Pancreas (tissue), 10 donors: ENCODE measurements around the gene TRPT1. TPM values are rescaled to one million over a fixed set of nuclear protein-coding genes. Genes with fewer than 3 reads are reported as not detected.

Experiments used
- ATAC-seq, 4 donors: fragments of 200-7000 bp; cut with Tn5 transposase; one replicate each; pipeline versions ENCODE4 v1.8.0 to v1.9.1; 2020; ENCODE audit warnings: mild to moderate bottlenecking in 4 of 4, moderate library complexity in 4 of 4
- DNase-seq, 6 donors: peaks; one replicate each; pipeline ENCODE4 v3.0.0-alpha.2; 2020
- FAIRE-seq: peaks from 2 replicates; lab custom pipeline; 2012; peaks lifted over from hg19 to GRCh38; lab: Jason Lieb, UNC
- H3K27ac ChIP-seq, 4 donors: fragments of 200-600 bp; sonication (generic); 1 replicate in 3 of 4; 2 replicates in 1 of 4; pipeline versions ENCODE4 v1.5.0 to v1.8.0; 2020
- H3K27me3 ChIP-seq, 4 donors: fragments of 200-600 bp; one replicate each; pipeline ENCODE4 v1.8.0; 2021
- H3K36me3 ChIP-seq, 3 donors: fragments of 200-600 bp; sonication (generic) in 1 of 3; one replicate each; pipeline versions ENCODE4 v1.5.0 to v1.8.0; 2020 to 2021
- H3K4me1 ChIP-seq, 3 donors: fragments of 200-600 bp; one replicate each; pipeline ENCODE4 v1.8.0; 2021
- H3K4me3 ChIP-seq, 4 donors: fragments of 200-600 bp; sonication (generic) in 2 of 4; one replicate each; pipeline versions ENCODE4 v1.5.0 to v1.8.0; 2020 to 2021
- H3K9me3 ChIP-seq, 4 donors: fragments of 200-600 bp; one replicate each; pipeline ENCODE4 v1.8.0; 2021
- WGBS, 2 donors: extraction: QIAGEN DNeasy Blood & Tissue Kit; methylation state at CpG; one replicate each; pipeline ENCODE4 v1.1.7; 2013; 5-methylcytosine and 5-hydroxymethylcytosine counted together
- intact Hi-C, 3 donors: fragments of 100-400 bp; cut with DNase I; formaldehyde crosslinking; loops; one replicate each; pipeline versions ENCODE4 v1.11.1 to v1.14.2; 2022
- polyA plus RNA-seq, 2 donors: library from polyadenylated mRNA; stranded (reverse); fragments of 200-250 nt; gene quantifications; one replicate each; pipeline ENCODE4 v1.2.3, GENCODE V29; 2013
- total RNA-seq, 6 donors: library from RNA; stranded (reverse); fragmentation: NEBNext Ultra II Directional in 4 of 6; extraction: Animal tissue kit (Norgen Biotek cat#: 25700) in 4 of 6; gene quantifications; one replicate each; pipeline versions ENCODE4 v1.2.1 to v1.2.4, GENCODE V29; 2021 to 2023
- TF ChIP-seq, protein P1 (sequence below), 4 donors: fragments of 200-600 bp; sonication (generic) in 3 of 4; IDR thresholded peaks; one replicate each; pipeline versions ENCODE4 v1.5.0 to v1.8.0; 2021; ENCODE audit warnings: antibody characterized with exemption in 4 of 4
- donor health status: healthy with polysubstance abuse.
- donor health status: DM: no; HTN: no; CAD: no; lungs with moderate emphysema.
- donor health status: DM: no; HTN: no; CAD: no.
- donor health status: control.
- donor health status: control.
- donor health status: Bipolar disorder and iron deficiency.
- donor health status: DM: yes; HTN: yes; CAD: no.
- donor health status: DM: no; HTN: no; CAD: no.
- donor health status: DM: no; HTN: no; CAD: no.
- donor health status: DM: yes; HTN: yes; CAD: no.

The TRPT1 gene
- total and polyA plus RNA-seq, 8 donors = 18.6 to 78.7 (median 28.1) TPM

- ATAC-seq (no peak), FAIRE-seq (no peak), DNase-seq (no peak)
- intact Hi-C loops = loop anchor here in 1 of 3 donors (10.0 kb wide), 1 partner anchor 92 kb away; the partner anchor contains the start of gene KCNK4
- H3K36me3 ChIP-seq = peaks cover 4 to 38% (median 20%) of the 10 kb centered on the region in 3 donors
- 89% methylated on average over 9 of the region's 9 CpGs for WGBS, 2 donors
- TF ChIP-seq, protein P1, sequence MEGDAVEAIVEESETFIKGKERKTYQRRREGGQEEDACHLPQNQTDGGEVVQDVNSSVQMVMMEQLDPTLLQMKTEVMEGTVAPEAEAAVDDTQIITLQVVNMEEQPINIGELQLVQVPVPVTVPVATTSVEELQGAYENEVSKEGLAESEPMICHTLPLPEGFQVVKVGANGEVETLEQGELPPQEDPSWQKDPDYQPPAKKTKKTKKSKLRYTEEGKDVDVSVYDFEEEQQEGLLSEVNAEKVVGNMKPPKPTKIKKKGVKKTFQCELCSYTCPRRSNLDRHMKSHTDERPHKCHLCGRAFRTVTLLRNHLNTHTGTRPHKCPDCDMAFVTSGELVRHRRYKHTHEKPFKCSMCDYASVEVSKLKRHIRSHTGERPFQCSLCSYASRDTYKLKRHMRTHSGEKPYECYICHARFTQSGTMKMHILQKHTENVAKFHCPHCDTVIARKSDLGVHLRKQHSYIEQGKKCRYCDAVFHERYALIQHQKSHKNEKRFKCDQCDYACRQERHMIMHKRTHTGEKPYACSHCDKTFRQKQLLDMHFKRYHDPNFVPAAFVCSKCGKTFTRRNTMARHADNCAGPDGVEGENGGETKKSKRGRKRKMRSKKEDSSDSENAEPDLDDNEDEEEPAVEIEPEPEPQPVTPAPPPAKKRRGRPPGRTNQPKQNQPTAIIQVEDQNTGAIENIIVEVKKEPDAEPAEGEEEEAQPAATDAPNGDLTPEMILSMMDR (IDR thresholded peaks at IDR 0.05) = no peak
- no peak overlapping the region for H3K27ac ChIP-seq
- H3K27me3 ChIP-seq = no peaks in the 10 kb centered on the region
- no peaks in the 10 kb centered on the region for H3K9me3 ChIP-seq
- no peak overlapping the region for H3K4me3 ChIP-seq
- peaks cover 0 to 3% (median 0%) of the 10 kb centered on the region in 3 donors for H3K4me1 ChIP-seq
Observed at GRCh38 chr11:64202992-64203391, 23.0 kb downstream of the TRPT1 start.

- H3K27me3 ChIP-seq = no peaks in the 10 kb centered on the region
- DNase-seq (no peak), FAIRE-seq (no peak), ATAC-seq (no peak)
- 56 to 65% methylated on average over 3 of the region's 3 CpGs for WGBS, 2 donors
- no peaks in the 10 kb centered on the region for H3K9me3 ChIP-seq
- no peak overlapping the region for H3K4me3 ChIP-seq
- peaks cover 0 to 3% (median 0%) of the 10 kb centered on the region in 3 donors for H3K4me1 ChIP-seq
- TF ChIP-seq, protein P1 (IDR thresholded peaks at IDR 0.05) = no peak
- H3K36me3 ChIP-seq = peaks cover 7 to 52% (median 35%) of the 10 kb centered on the region in 3 donors
- intact Hi-C loops = loop anchor here in 1 of 3 donors (10.0 kb wide), 1 partner anchor 93 kb away; the partner anchor contains the start of gene KCNK4
- H3K27ac ChIP-seq = no peak overlapping the region
Observed at GRCh38 chr11:64201543-64201942, 24.4 kb downstream of the TRPT1 start.

GRCh38 chr11:64198511-64198910, 27.5 kb downstream of the TRPT1 start:
- no peaks in the 10 kb centered on the region for H3K27me3 ChIP-seq
- peaks cover 19 to 75% (median 55%) of the 10 kb centered on the region in 3 donors for H3K36me3 ChIP-seq
- no peak for FAIRE-seq
- H3K4me1 ChIP-seq = no peaks in the 10 kb centered on the region
- WGBS, 2 donors = 93 to 96% methylated on average over 2 of the region's 2 CpGs
- TF ChIP-seq, protein P1 (IDR thresholded peaks at IDR 0.05) = no peak
- no peak overlapping the region for H3K4me3 ChIP-seq
- intact Hi-C loops = no loop called here
- DNase-seq = no peak
- ATAC-seq = no peak
- no peaks in the 10 kb centered on the region for H3K9me3 ChIP-seq
- H3K27ac ChIP-seq = no peak overlapping the region

GRCh38 chr11:64196626-64197025, 29.4 kb downstream of the TRPT1 start:
- no peaks in the 10 kb centered on the region for H3K9me3 ChIP-seq
- no peaks in the 10 kb centered on the region for H3K27me3 ChIP-seq
- 85 to 90% methylated on average over 9 of the region's 9 CpGs for WGBS, 2 donors
- H3K4me3 ChIP-seq = no peak overlapping the region
- no peaks in the 10 kb centered on the region for H3K4me1 ChIP-seq
- no peak for ATAC-seq
- no peak for FAIRE-seq
- TF ChIP-seq, protein P1 (IDR thresholded peaks at IDR 0.05) = no peak
- no peak for DNase-seq
- intact Hi-C loops = no loop called here
- no peak overlapping the region for H3K27ac ChIP-seq
- peaks cover 19 to 69% (median 52%) of the 10 kb centered on the region in 3 donors for H3K36me3 ChIP-seq

- FAIRE-seq (no peak), DNase-seq (no peak), ATAC-seq (no peak)
- H3K9me3 ChIP-seq = no peaks in the 10 kb centered on the region
- H3K36me3 ChIP-seq = peaks cover 15 to 48% (median 42%) of the 10 kb centered on the region in 3 donors
- intact Hi-C loops = no loop called here
- 91 to 94% methylated on average over 5 of the region's 5 CpGs for WGBS, 2 donors
- H3K27ac ChIP-seq = no peak overlapping the region
- TF ChIP-seq, protein P1 (IDR thresholded peaks at IDR 0.05) = no peak
- H3K4me3 ChIP-seq = no peak overlapping the region
- H3K4me1 ChIP-seq = peaks cover 0 to 9% (median 3%) of the 10 kb centered on the region in 3 donors
- no peaks in the 10 kb centered on the region for H3K27me3 ChIP-seq
Observed at GRCh38 chr11:64192434-64192833, 33.6 kb downstream of the TRPT1 start.
